ENCODE data around the gene RFT1. TPM values are rescaled to one million over a fixed set of nuclear protein-coding genes. Genes with fewer than 3 reads are reported as not detected.
A peak's percentile ranks its signal among the peaks of the same experiment; 100 is the strongest.
"Not testable (repeated sequence)": the region's sequence is repeated elsewhere in the genome, so short reads cannot be mapped to it uniquely, and the experiment has no call there.

Gene RFT1
- total RNA-seq, 4 donors from 2014 or later = 14.4 to 17.7 (median 16.2) TPM

DNA sequence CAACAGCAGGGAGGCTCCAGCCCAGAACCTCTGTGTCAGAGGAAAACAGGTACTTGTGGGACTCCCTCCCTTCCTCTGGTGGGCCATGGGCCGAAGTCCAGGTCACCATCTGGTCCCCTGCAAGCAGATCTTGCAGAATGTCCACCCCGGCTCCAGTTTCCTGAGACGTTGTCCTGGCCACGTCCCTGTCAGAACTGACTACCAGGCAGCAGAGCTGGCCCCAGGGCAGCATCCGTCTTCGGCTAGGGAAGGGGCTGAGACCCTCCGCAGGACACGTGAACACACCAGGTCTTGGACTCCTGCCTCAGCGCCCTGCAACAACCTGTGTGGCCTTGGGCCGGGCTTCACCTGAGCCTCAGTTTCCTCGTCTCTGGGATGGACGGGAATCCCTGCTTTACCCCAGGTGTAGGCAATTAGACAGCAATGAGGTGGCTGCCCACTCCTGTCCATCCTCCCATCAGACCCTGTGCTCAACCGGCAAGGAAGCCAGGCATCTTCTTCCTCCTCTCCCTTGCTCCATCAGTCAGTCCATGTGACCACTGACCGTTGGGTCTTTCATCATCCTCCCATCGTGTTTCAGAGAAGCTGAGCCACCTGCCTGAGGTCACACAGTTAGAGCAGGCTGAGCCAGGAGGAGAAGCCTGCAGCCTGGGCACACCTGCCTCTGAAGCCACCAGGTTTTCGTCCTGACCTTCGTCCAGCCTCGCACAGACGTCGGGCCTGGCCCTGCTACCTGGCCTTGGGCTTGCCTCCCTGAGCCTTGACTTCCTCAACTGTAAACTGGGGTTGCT, 21.8 kb upstream of the RFT1 start:
- peak overlapping the region in 2 of 3 donors; percentile 56 to 61 for H3K27ac ChIP-seq
- no peaks in the 10 kb centered on the region for H3K27me3 ChIP-seq
- TF ChIP-seq POLR2A (IDR thresholded peaks at IDR 0.05) = no peak
- TF ChIP-seq, protein P1, sequence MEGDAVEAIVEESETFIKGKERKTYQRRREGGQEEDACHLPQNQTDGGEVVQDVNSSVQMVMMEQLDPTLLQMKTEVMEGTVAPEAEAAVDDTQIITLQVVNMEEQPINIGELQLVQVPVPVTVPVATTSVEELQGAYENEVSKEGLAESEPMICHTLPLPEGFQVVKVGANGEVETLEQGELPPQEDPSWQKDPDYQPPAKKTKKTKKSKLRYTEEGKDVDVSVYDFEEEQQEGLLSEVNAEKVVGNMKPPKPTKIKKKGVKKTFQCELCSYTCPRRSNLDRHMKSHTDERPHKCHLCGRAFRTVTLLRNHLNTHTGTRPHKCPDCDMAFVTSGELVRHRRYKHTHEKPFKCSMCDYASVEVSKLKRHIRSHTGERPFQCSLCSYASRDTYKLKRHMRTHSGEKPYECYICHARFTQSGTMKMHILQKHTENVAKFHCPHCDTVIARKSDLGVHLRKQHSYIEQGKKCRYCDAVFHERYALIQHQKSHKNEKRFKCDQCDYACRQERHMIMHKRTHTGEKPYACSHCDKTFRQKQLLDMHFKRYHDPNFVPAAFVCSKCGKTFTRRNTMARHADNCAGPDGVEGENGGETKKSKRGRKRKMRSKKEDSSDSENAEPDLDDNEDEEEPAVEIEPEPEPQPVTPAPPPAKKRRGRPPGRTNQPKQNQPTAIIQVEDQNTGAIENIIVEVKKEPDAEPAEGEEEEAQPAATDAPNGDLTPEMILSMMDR (IDR thresholded peaks at IDR 0.05) = no peak
- H3K9me3 ChIP-seq = no peaks in the 10 kb centered on the region
- no peak for DNase-seq
- H3K36me3 ChIP-seq = no peaks in the 10 kb centered on the region
- 84 to 93% methylated on average over 11 to 20 of the region's 20 CpGs for WGBS, 2 donors
- H3K4me3 ChIP-seq (replicated peaks in 1 of 3) = no peak overlapping the region
- peaks cover 55 to 74% of the 10 kb centered on the region in 2 donors for H3K4me1 ChIP-seq
- intact Hi-C loops (cut with DNase I) = no loop called here

DNA sequence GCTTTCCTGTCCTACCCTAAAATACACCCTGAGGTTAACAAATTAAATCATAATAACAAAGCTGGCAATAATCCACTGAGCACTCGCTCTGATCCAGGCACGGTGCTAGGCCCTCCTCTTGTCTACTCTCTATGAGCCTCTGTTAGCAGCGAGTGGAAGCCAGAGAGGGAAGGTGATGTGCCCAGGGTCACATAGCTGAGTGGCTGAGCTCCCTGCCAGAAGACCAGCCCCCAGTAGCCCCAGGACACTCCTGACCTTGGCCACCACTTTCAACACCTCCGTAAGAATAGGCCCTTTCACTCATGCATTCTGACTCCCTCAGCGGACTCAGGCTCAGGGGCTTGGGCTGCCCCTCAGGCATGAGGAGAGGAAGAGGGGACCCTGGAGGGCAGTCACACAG, 21.2 kb upstream of the RFT1 start:
- H3K27me3 ChIP-seq = no peaks in the 10 kb centered on the region
- H3K27ac ChIP-seq = peak overlapping the region; percentile 56 to 74 (median 61)
- DNase-seq = no peak
- intact Hi-C loops (cut with DNase I) = no loop called here
- WGBS, 2 donors = 90 to 91% methylated on average over 5 of the region's 5 CpGs
- no peaks in the 10 kb centered on the region for H3K9me3 ChIP-seq
- no peak for TF ChIP-seq POLR2A (IDR thresholded peaks at IDR 0.05)
- TF ChIP-seq, protein P1 (IDR thresholded peaks at IDR 0.05) = no peak
- no peak overlapping the region for H3K4me3 ChIP-seq (replicated peaks in 1 of 3)
- no peaks in the 10 kb centered on the region for H3K36me3 ChIP-seq
- peaks cover 50 to 68% of the 10 kb centered on the region in 2 donors for H3K4me1 ChIP-seq

DNA sequence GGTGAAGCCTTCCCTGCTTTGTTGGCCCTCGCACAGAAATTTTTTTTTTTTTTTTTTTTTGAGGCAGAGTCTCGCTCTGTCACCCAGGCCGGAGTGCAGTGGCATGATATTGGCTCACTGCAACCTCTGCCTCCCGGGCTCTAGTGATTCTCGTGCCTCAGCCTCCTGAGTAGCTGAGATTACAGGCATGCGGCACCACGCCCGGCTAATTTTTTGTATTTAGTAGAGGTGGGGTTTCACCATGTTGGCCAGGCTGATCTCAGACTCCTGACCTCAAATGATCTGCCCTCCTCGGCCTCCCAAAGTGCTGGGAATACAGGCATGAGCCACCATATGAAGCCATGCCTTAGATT, 20.8 kb upstream of the RFT1 start:
- H3K4me3 ChIP-seq (replicated peaks in 1 of 3); H3K36me3 ChIP-seq; H3K9me3 ChIP-seq; intact Hi-C loops (cut with DNase I); H3K27me3 ChIP-seq: not testable (repeated sequence)
- peak; percentile 70 to 72 for DNase-seq
- peaks cover 46 to 64% of the 10 kb centered on the region in 2 donors for H3K4me1 ChIP-seq
- H3K27ac ChIP-seq = peak overlapping the region; percentile 56 to 78 (median 74)
- WGBS, 2 donors = 66 to 75% methylated on average over 9 of the region's 9 CpGs

DNA sequence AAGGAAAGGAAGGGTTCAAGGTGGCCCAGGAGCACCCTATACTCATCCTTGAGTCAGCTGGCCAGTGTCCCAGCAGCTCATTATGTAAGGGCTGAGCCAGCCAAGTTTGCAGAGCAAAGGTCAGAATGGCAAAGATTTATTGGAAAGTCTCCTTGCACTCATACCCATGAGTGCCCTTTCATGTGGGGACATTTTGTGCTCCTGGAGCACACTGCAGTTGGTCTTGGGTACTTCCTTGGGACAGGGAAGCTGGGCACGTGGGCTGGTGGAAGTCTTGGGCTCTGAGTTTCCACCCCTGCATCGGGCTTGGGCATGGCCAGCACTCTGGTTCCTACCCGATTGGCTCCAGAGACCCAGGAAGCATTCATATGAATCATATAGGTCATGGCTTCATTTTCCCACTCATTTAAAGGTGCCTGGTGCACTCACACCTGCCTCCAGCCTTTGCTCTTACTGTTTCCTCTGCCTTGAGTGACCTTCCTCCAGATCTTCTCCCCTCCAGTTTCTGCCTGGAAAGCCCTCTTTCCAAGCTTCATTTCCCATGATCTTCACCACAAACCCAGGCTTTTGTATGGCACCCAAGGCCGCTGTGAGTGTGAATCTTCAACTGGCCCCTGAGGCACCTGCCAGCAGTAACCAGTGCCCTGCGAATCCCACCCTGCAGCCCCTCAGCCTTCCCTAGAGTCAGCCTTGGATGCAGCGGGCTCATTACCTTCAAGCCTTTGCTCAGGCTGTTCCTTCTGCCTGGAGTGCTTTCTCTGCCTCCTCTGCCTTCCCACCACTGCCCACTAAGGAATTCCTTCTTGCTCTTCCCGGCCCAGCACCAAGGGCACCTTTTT, 20.2 kb upstream of the RFT1 start:
- H3K27me3 ChIP-seq = no peaks in the 10 kb centered on the region
- H3K4me1 ChIP-seq = peaks cover 45 to 59% of the 10 kb centered on the region in 2 donors
- peak overlapping the region; percentile 56 to 78 (median 67) for H3K27ac ChIP-seq
- TF ChIP-seq, protein P1 (IDR thresholded peaks at IDR 0.05) = no peak
- TF ChIP-seq POLR2A (IDR thresholded peaks at IDR 0.05) = no peak
- WGBS, 2 donors = 64% methylated on average over 7 of the region's 7 CpGs
- no peaks in the 10 kb centered on the region for H3K9me3 ChIP-seq
- H3K4me3 ChIP-seq (replicated peaks in 1 of 3) = no peak overlapping the region
- intact Hi-C loops (cut with DNase I) = no loop called here
- H3K36me3 ChIP-seq = no peaks in the 10 kb centered on the region
- DNase-seq = peak; percentile 83 to 84

DNA sequence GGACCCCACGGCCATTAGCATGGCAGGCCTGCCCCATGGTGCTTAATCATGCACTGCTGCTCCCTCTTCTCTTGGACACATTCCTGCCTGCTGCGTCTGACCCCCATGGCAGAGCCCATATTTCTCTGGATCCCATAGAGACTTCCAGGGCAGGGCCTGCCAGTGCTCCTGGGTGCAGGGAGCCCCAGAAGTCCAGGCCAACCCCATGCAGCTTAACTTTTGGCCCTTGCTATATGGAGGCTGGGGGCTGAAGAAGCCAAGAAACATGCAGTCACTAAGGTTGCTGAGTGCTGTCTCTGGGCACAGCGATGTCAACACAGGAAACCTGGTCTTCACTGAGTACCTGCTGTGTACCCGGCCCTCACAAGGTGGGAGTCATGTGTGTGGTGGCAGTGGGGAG, 19.5 kb upstream of the RFT1 start:
- TF ChIP-seq, protein P1 (IDR thresholded peaks at IDR 0.05) = no peak
- no peak for TF ChIP-seq POLR2A (IDR thresholded peaks at IDR 0.05)
- DNase-seq = no peak
- intact Hi-C loops (cut with DNase I) = no loop called here
- no peaks in the 10 kb centered on the region for H3K9me3 ChIP-seq
- no peak overlapping the region for H3K4me3 ChIP-seq (replicated peaks in 1 of 3)
- peak overlapping the region; percentile 53 to 78 (median 56) for H3K27ac ChIP-seq
- H3K4me1 ChIP-seq = peaks cover 37 to 51% of the 10 kb centered on the region in 2 donors
- H3K36me3 ChIP-seq = no peaks in the 10 kb centered on the region
- 60 to 77% methylated on average over 4 of the region's 4 CpGs for WGBS, 2 donors
- no peaks in the 10 kb centered on the region for H3K27me3 ChIP-seq
